Neural cell (in vitro differentiated cells): ENCODE measurements around the gene ATP11A.

Source experiments
- CTCF ChIP-seq: fragments of 450-650 bp; IDR thresholded peaks from 2 replicates; pipeline ENCODE4 v1.5.1; 2014; ENCODE audit warnings: antibody characterized with exemption, mild to moderate bottlenecking, moderate library complexity; ENCODE audit not compliant: poor library complexity, severe bottlenecking
- EP300 ChIP-seq: fragments of 450-650 bp; conservative IDR thresholded peaks from 2 replicates; pipeline ENCODE4 v1.6.1; 2014; ENCODE audit warnings: antibody characterized with exemption, mild to moderate bottlenecking, moderate library complexity; ENCODE audit not compliant: poor library complexity, severe bottlenecking
- EZH2 ChIP-seq: fragments of 200-600, 300-800 bp; shearing (Covaris generic), sonication (generic); IDR thresholded peaks from 2 replicates; pipeline ENCODE4 v1.6.1; 2014; ENCODE audit warnings: antibody characterized with exemption, low read length, borderline replicate concordance, mild to moderate bottlenecking; ENCODE audit not compliant: insufficient read depth, poor library complexity, severe bottlenecking
- MXI1 ChIP-seq: fragments of 450-650 bp; conservative IDR thresholded peaks from 2 replicates; pipeline ENCODE4 v1.6.1; 2014; ENCODE audit warnings: antibody characterized with exemption, mild to moderate bottlenecking; ENCODE audit not compliant: poor library complexity, severe bottlenecking
- POLR2AphosphoS5 ChIP-seq: IDR thresholded peaks from 2 replicates; pipeline ENCODE4 v1.6.1; 2012
- REST ChIP-seq: IDR thresholded peaks from 2 replicates; pipeline ENCODE4 v1.6.1; 2012; ENCODE audit warnings: borderline replicate concordance
- TAF1 ChIP-seq: IDR thresholded peaks from 2 replicates; pipeline ENCODE4 v1.6.1; 2012; ENCODE audit warnings: low read depth

- TF ChIP-seq POLR2AphosphoS5 (no peak), CTCF (no peak), TAF1 (no peak), REST (no peak), MXI1 (no peak), EP300 (no peak), EZH2 (no peak)
Measured at GRCh38 chr13:112877976-112878955, 188.4 kb downstream of the ATP11A start.
